Right cardiac atrium (tissue), 5 donors: Measurements from ENCODE around the gene MOSPD3. TPM values are rescaled to one million over a fixed set of nuclear protein-coding genes. Genes with fewer than 3 reads are reported as not detected.

Experiments
- ATAC-seq, 2 donors: fragments of 200-7000 bp; cut with Tn5 transposase; one replicate each; pipeline versions ENCODE4 v1.8.0 to v1.9.1; 2020; ENCODE audit warnings: moderate library complexity in 2 of 2, mild to moderate bottlenecking in 1 of 2
- DNase-seq, 3 donors: peaks; one replicate each; pipeline ENCODE4 v3.0.0-alpha.2; 2020
- H3K27ac ChIP-seq: one replicate; pipeline ENCODE4 v1.5.1; 2013; ENCODE audit warnings: mild to moderate bottlenecking, low read length, control low read depth, moderate library complexity
- H3K27me3 ChIP-seq: one replicate; pipeline ENCODE4 v1.6.1; 2013; ENCODE audit not compliant: control insufficient read depth, insufficient read depth
- H3K4me1 ChIP-seq: one replicate; pipeline ENCODE4 v1.6.1; 2013; ENCODE audit warnings: low read length; ENCODE audit not compliant: control insufficient read depth, insufficient read depth
- H3K4me3 ChIP-seq: one replicate; pipeline ENCODE4 v1.5.1; 2013; ENCODE audit warnings: low read length, control low read depth
- H3K9me3 ChIP-seq: one replicate; pipeline ENCODE4 v1.6.1; 2013; ENCODE audit warnings: low read length; ENCODE audit not compliant: control insufficient read depth
- WGBS: extraction: QIAGEN DNeasy Blood & Tissue Kit; methylation state at CpG from one replicate; pipeline ENCODE4 v1.1.7; 2013; 5-methylcytosine and 5-hydroxymethylcytosine counted together
- intact Hi-C, 4 donors: fragments of 100-400 bp; cut with DNase I; formaldehyde crosslinking; loops; one replicate each; pipeline versions ENCODE4 v1.11.0 to v1.14.0; 2022 to 2023
- polyA plus RNA-seq: library from polyadenylated mRNA; stranded (reverse); fragments of 200-250 nt; gene quantifications from one replicate; pipeline ENCODE4 v1.2.3, GENCODE V29; 2013
- total RNA-seq, 4 donors: library from RNA; stranded (reverse); fragmentation: NEBNext Ultra II Directional; extraction: Animal tissue kit (Norgen Biotek cat#: 25700); gene quantifications; one replicate each; pipeline ENCODE4 v1.2.1, GENCODE V29; 2021
- donor health status: healthy with polysubstance abuse.
- donor health status: DM: no; HTN: yes; CAD: no.
- donor health status: DM: no; HTN: no; CAD: no.
- donor health status: DM: no; HTN: yes; CAD: no; lungs with severe emphysema.
- donor health status: DM: yes; HTN: yes; CAD: no.

MOSPD3 gene
- total and polyA plus RNA-seq, 5 donors, result 11.1 to 13.8 (median 12.2) TPM

- intact Hi-C loops, result loop anchor here in 2 of 4 donors (5.0 to 10.0 kb wide), 2 partner anchors 59 to 62 kb away; partner anchors contain the start of gene GNB2 (in 2 of the 2)
- no peak for DNase-seq
- Histone ChIP-seq H3K27me3 (no peaks in the 10 kb centered on the region), H3K27ac (peak overlapping the region; percentile 24), H3K4me1 (peaks cover 3% of the 10 kb centered on the region), H3K4me3 (peak overlapping the region; percentile 87), H3K9me3 (no peaks in the 10 kb centered on the region)
- ATAC-seq, result peak in 1 of 2 donors; percentile 32
- 3% methylated on average over 29 of the region's 29 CpGs for WGBS
These were observed 520 bp downstream of the MOSPD3 start for GRCh38 chr7:100612730-100613390.

- peaks cover 3% of the 10 kb centered on the region for H3K4me1 ChIP-seq
- ATAC-seq, result no peak
- H3K9me3 ChIP-seq, result no peaks in the 10 kb centered on the region
- H3K4me3 ChIP-seq, result no peak overlapping the region
- intact Hi-C loops, result loop anchor here in 2 of 4 donors (5.0 to 10.0 kb wide), 2 partner anchors 59 to 61 kb away; partner anchors contain the start of gene GNB2 (in 2 of the 2)
- 85% methylated on average over 13 of the region's 13 CpGs for WGBS
- DNase-seq, result no peak
- no peaks in the 10 kb centered on the region for H3K27me3 ChIP-seq
- no peak overlapping the region for H3K27ac ChIP-seq
These were observed 1.3 kb downstream of the MOSPD3 start for GRCh38 chr7:100613412-100614175.

DNA sequence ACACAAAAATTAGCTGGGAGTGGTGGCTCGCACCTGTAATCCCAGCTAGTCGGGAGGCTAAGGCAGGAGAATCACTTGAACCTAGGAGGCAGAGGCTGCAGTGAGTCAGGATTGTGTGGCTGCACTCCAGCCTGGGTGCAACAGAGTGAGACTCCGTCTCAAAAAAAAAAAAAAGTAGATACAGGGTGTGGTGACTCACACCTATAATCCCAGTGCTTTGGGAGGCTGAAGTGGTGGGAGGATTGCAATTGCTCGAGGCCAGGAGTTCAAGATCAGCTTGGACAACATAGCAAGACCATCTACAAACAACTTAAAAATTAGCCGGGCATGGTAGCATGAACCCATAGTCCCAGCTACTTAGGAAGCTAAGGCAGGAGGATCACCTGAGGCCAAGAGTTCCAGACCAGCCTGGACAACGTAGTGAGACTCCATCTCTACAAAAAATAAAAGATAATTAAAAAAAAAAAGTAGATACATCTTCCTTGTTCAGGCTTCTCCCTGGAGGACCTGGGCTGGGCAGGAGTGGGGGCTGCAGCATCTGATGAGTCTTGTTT is 2.0 kb downstream of the MOSPD3 start:
- Histone ChIP-seq H3K27ac (no peak overlapping the region), H3K4me3 (no peak overlapping the region), H3K4me1 (peaks cover 3% of the 10 kb centered on the region), H3K27me3 (no peaks in the 10 kb centered on the region), H3K9me3 (no peaks in the 10 kb centered on the region)
- 82% methylated on average over 6 of the region's 6 CpGs for WGBS
- ATAC-seq, result no peak
- DNase-seq, result no peak
- intact Hi-C loops, result loop anchor here in 2 of 4 donors (5.0 to 10.0 kb wide), 2 partner anchors 58 to 60 kb away; partner anchors contain the start of gene GNB2 (in 2 of the 2)

DNA sequence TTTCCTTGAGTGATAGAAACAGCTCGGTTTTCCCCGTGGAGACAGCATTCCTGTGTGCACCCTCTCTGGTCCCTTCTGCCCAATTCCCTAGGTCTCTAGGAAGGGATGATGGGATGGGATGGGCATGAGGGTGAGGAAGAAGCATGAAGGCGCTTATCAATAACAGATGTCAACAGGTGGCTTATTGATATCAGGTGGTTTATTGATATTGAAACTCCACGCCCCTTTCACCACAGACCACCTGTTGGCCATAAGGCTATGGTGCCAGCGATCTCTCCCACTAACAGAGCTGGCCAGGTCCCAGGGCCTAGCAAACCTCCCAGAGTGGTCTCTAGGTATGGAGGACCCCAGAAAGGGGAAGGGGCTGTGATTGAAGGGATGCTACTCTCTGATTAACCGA is 7.9 kb downstream of the MOSPD3 start:
- ATAC-seq (no peak), DNase-seq (no peak)
- Histone ChIP-seq H3K4me3 (no peak overlapping the region), H3K9me3 (no peaks in the 10 kb centered on the region), H3K4me1 (no peaks in the 10 kb centered on the region), H3K27ac (no peak overlapping the region), H3K27me3 (no peaks in the 10 kb centered on the region)
- WGBS, result 94% methylated on average over 6 of the region's 6 CpGs
- intact Hi-C loops, result loop anchor here in 1 of 4 donors (5.0 kb wide), 1 partner anchor 72 kb away; the partner anchor contains the start of gene GIGYF1

- Histone ChIP-seq H3K27me3 (no peaks in the 10 kb centered on the region), H3K4me3 (no peak overlapping the region), H3K27ac (no peak overlapping the region), H3K4me1 (no peaks in the 10 kb centered on the region), H3K9me3 (no peaks in the 10 kb centered on the region)
- intact Hi-C loops, result loop anchor here in 1 of 4 donors (5.0 kb wide), 1 partner anchor 71 kb away; the partner anchor contains the start of gene GIGYF1
- whole genome bisulfite sequencing, result 95% methylated on average over 23 of the region's 23 CpGs
- ATAC-seq (peak in 1 of 2 donors; percentile 26), DNase-seq (no peak)
These were observed 8.5 kb downstream of the MOSPD3 start for GRCh38 chr7:100620804-100621203.

DNA sequence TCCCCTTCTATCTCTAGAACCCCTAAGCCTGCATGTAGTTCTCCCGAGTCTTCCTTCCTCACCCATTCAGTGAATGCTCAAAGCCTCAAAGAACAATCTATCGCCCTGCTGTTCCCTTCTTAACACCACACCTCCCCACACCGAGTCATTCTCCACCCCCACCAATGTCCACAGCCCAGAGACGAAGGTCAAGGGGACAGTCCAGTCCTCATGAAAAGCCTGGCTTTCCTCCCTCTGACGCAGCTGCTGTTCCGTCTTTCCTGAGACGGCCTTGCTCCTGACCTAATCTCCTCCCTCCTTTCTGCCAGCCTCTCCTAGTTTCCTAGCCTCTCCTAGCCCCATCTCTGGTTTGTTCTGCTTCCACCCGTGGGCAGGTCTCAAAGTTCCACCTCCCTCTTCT is 9.2 kb downstream of the MOSPD3 start:
- WGBS, result 82% methylated on average over 8 of the region's 8 CpGs
- H3K4me1 ChIP-seq, result no peaks in the 10 kb centered on the region
- DNase-seq, result no peak
- intact Hi-C loops, result loop anchor here in 1 of 4 donors (5.0 kb wide), 1 partner anchor 71 kb away; the partner anchor contains the start of gene GIGYF1
- no peak overlapping the region for H3K27ac ChIP-seq
- no peak for ATAC-seq
- H3K9me3 ChIP-seq, result no peaks in the 10 kb centered on the region
- no peaks in the 10 kb centered on the region for H3K27me3 ChIP-seq
- H3K4me3 ChIP-seq, result no peak overlapping the region

GRCh38 chr7:100623951-100624824 is 11.8 kb downstream of the MOSPD3 start:
- intact Hi-C loops, result loop anchor here in 1 of 4 donors (5.0 kb wide), 1 partner anchor 68 kb away; the partner anchor contains the start of gene GIGYF1

GRCh38 chr7:100626055-100626454 is 13.7 kb downstream of the MOSPD3 start:
- 11% methylated on average over 3 of the region's 3 CpGs for WGBS
- no peaks in the 10 kb centered on the region for H3K27me3 ChIP-seq
- no peak overlapping the region for H3K27ac ChIP-seq
- ATAC-seq (no peak), DNase-seq (no peak)
- no peaks in the 10 kb centered on the region for H3K9me3 ChIP-seq
- H3K4me3 ChIP-seq, result peak overlapping the region; percentile 21
- no peaks in the 10 kb centered on the region for H3K4me1 ChIP-seq
- intact Hi-C loops, result no loop called here

More at GRCh38 chr7:100623951-100624824, 11.8 kb downstream of the MOSPD3 start:
- Histone ChIP-seq H3K4me1 (no peaks in the 10 kb centered on the region), H3K27ac (no peak overlapping the region), H3K9me3 (no peaks in the 10 kb centered on the region), H3K27me3 (no peaks in the 10 kb centered on the region), H3K4me3 (no peak overlapping the region)
- DNase-seq (no peak), ATAC-seq (no peak)
- WGBS, result 82% methylated on average over 15 of the region's 15 CpGs

- intact Hi-C loops, result no loop called here
- no peaks in the 10 kb centered on the region for H3K4me1 ChIP-seq
- 4% methylated on average over 37 of the region's 37 CpGs for WGBS
- ATAC-seq (peak; percentile 94 to 97), DNase-seq (peak; percentile 84 to 94 (median 91))
- H3K4me3 ChIP-seq, result peak overlapping the region; percentile 21
- H3K27ac ChIP-seq, result no peak overlapping the region
- H3K9me3 ChIP-seq, result no peaks in the 10 kb centered on the region
- no peaks in the 10 kb centered on the region for H3K27me3 ChIP-seq
These were observed 14.3 kb downstream of the MOSPD3 start for GRCh38 chr7:100626530-100627237.

GRCh38 chr7:100627238-100627549 is 14.9 kb downstream of the MOSPD3 start:
- peak in 1 of 2 donors; percentile 17 for ATAC-seq
- intact Hi-C loops, result no loop called here
- H3K4me3 ChIP-seq, result no peak overlapping the region

More at GRCh38 chr7:100627238-100627549, 14.9 kb downstream of the MOSPD3 start:
- WGBS, result 80% methylated on average over 21 of the region's 21 CpGs
- H3K27me3 ChIP-seq, result no peaks in the 10 kb centered on the region
- H3K27ac ChIP-seq, result no peak overlapping the region
- H3K4me1 ChIP-seq, result no peaks in the 10 kb centered on the region
- H3K9me3 ChIP-seq, result no peaks in the 10 kb centered on the region
- peak in 2 of 3 donors; percentile 61 to 66 for DNase-seq
